Astrocyte (in vitro differentiated cells and primary cell): Measurements from ENCODE around the gene FAU. TPM values are rescaled to one million over a fixed set of nuclear protein-coding genes. Genes with fewer than 3 reads are reported as not detected.

Experiments
- DNase-seq: peaks from one replicate; pipeline ENCODE4 v3.0.0-alpha.2; 2010; ENCODE audit warnings: low read depth
- FAIRE-seq: peaks from 2 replicates; lab custom pipeline; 2011; peaks lifted over from hg19 to GRCh38; lab: Jason Lieb, UNC
- H2AFZ ChIP-seq: 2 replicates; pipeline ENCODE4 v1.6.0; 2012; ENCODE audit warnings: low read depth, low read length, inconsistent platforms
- H3K27ac ChIP-seq: 2 replicates; pipeline ENCODE4 v1.5.1; 2011; ENCODE audit warnings: low read depth, low read length, inconsistent platforms
- H3K27me3 ChIP-seq: 2 replicates; pipeline ENCODE4 v1.6.0; 2011; ENCODE audit warnings: low read length, inconsistent platforms; ENCODE audit not compliant: insufficient read depth
- H3K36me3 ChIP-seq: 2 replicates; pipeline ENCODE4 v1.5.1; 2011; ENCODE audit warnings: low read length, inconsistent platforms; ENCODE audit not compliant: insufficient read depth
- H3K4me1 ChIP-seq: 2 replicates; pipeline ENCODE4 v1.5.1; 2011; ENCODE audit warnings: low read length, inconsistent platforms; ENCODE audit not compliant: insufficient read depth
- H3K4me2 ChIP-seq: 2 replicates; pipeline ENCODE4 v1.6.0; 2012; ENCODE audit warnings: low read length, inconsistent platforms
- H3K4me3 ChIP-seq: 2 replicates; pipeline ENCODE4 v1.5.1; 2011; ENCODE audit warnings: low read depth, mild to moderate bottlenecking, low read length, inconsistent platforms; ENCODE audit not compliant: insufficient read depth
- H3K79me2 ChIP-seq: 2 replicates; pipeline ENCODE4 v1.6.0; 2012; ENCODE audit warnings: mild to moderate bottlenecking, low read length, inconsistent platforms; ENCODE audit not compliant: insufficient read depth
- H3K9ac ChIP-seq: 2 replicates; pipeline ENCODE4 v1.6.0; 2012; ENCODE audit warnings: mild to moderate bottlenecking, low read length, inconsistent platforms
- H3K9me3 ChIP-seq: 2 replicates; pipeline ENCODE4 v1.5.1; 2012; ENCODE audit warnings: low read depth, mild to moderate bottlenecking, low read length, inconsistent platforms; ENCODE audit not compliant: insufficient read depth
- H4K20me1 ChIP-seq: 2 replicates; pipeline ENCODE4 v1.6.0; 2012; ENCODE audit warnings: low read length, inconsistent platforms; ENCODE audit not compliant: insufficient read depth
- H3K27ac Mint-ChIP-seq: one replicate; pipeline ENCODE4 v1.8.0; 2021; ENCODE audit warnings: mild to moderate bottlenecking, mixed read lengths; ENCODE audit not compliant: unreplicated experiment
- H3K27me3 Mint-ChIP-seq: one replicate; pipeline ENCODE4 v1.8.0; 2021; ENCODE audit warnings: low read depth, mixed read lengths; ENCODE audit not compliant: unreplicated experiment
- H3K36me3 Mint-ChIP-seq: one replicate; pipeline ENCODE4 v1.8.0; 2021; ENCODE audit warnings: low read depth, mixed read lengths; ENCODE audit not compliant: unreplicated experiment
- H3K4me1 Mint-ChIP-seq: one replicate; pipeline ENCODE4 v1.8.0; 2021; ENCODE audit warnings: low read depth, mixed read lengths; ENCODE audit not compliant: unreplicated experiment
- H3K4me3 Mint-ChIP-seq: one replicate; pipeline ENCODE4 v1.8.0; 2021; ENCODE audit warnings: mild to moderate bottlenecking, moderate library complexity, mixed read lengths; ENCODE audit not compliant: unreplicated experiment
- H3K9me3 Mint-ChIP-seq: one replicate; pipeline ENCODE4 v1.8.0; 2021; ENCODE audit warnings: mild to moderate bottlenecking, mixed read lengths; ENCODE audit not compliant: unreplicated experiment
- EZH2 ChIP-seq: IDR thresholded peaks from 2 replicates; pipeline ENCODE4 v1.6.1; 2012; ENCODE audit warnings: mild to moderate bottlenecking, low read length, inconsistent platforms; ENCODE audit not compliant: insufficient read depth
- total RNA-seq: library from RNA; stranded (reverse); gene quantifications from 2 replicates; pipeline ENCODE4 v1.2.1, GENCODE V29; 2021
- TF ChIP-seq, protein P1 (sequence below): IDR thresholded peaks from 2 replicates; pipeline ENCODE4 v1.5.1; 2011; ENCODE audit warnings: low read depth, mild to moderate bottlenecking, inconsistent platforms, low read length, moderate library complexity; ENCODE audit not compliant: insufficient read depth

The FAU gene
- total RNA-seq, 1 donor from 2014 or later = 694 TPM

DNA sequence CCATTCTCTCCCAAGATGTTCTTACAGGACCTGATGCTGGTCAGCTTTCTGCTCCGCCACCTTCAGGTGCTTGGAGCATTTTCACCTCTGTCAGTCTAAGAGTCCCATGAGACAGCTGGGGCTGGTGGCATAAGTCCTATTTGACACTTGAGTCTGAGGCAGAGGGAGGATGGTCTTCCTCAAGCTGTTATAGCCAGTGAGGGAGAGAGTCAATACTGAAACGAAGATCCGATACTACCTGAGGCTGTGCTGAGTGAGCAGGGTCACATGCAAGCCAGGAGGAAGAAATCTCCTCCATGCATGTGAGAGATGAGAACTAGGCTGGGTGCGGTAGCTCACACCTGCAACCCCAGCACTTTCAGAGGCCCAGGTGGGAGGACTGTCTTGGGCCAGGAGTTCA, 32.3 kb downstream of the FAU start:
- peaks cover 18% of the 10 kb centered on the region for H3K36me3 Mint-ChIP-seq

DNA sequence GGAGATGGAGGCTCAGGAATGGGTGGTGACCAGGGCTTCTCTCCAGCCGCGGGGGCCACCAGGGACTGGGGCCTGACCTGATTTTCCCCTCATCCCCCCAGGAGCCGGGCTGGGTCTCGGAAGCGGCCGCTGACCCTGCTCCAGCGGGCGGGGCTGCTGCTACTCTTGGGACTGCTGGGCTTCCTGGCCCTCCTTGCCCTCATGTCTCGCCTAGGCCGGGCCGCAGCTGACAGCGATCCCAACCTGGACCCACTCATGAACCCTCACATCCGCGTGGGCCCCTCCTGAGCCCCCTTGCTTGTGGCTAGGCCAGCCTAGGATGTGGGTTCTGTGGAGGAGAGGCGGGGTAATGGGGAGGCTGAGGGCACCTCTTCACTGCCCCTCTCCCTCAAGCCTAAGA, 34.1 kb downstream of the FAU start:
- FAIRE-seq = no peak
- H3K4me3 Mint-ChIP-seq = no peak overlapping the region

More for the DNA sequence above, 32.3 kb downstream of the FAU start:
- no peaks in the 10 kb centered on the region for H3K27me3 Mint-ChIP-seq
- no peaks in the 10 kb centered on the region for H3K9me3 ChIP-seq
- H3K9me3 Mint-ChIP-seq = no peaks in the 10 kb centered on the region
- TF ChIP-seq, protein P1, sequence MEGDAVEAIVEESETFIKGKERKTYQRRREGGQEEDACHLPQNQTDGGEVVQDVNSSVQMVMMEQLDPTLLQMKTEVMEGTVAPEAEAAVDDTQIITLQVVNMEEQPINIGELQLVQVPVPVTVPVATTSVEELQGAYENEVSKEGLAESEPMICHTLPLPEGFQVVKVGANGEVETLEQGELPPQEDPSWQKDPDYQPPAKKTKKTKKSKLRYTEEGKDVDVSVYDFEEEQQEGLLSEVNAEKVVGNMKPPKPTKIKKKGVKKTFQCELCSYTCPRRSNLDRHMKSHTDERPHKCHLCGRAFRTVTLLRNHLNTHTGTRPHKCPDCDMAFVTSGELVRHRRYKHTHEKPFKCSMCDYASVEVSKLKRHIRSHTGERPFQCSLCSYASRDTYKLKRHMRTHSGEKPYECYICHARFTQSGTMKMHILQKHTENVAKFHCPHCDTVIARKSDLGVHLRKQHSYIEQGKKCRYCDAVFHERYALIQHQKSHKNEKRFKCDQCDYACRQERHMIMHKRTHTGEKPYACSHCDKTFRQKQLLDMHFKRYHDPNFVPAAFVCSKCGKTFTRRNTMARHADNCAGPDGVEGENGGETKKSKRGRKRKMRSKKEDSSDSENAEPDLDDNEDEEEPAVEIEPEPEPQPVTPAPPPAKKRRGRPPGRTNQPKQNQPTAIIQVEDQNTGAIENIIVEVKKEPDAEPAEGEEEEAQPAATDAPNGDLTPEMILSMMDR = no peak
- TF ChIP-seq EZH2 = no peak
- H3K36me3 ChIP-seq = peaks cover 6% of the 10 kb centered on the region
- no peak overlapping the region for H3K9ac ChIP-seq
- peaks cover 4% of the 10 kb centered on the region for H3K4me1 ChIP-seq
- no peaks in the 10 kb centered on the region for H4K20me1 ChIP-seq
- peaks cover 13% of the 10 kb centered on the region for H3K4me1 Mint-ChIP-seq
- no peak overlapping the region for H3K4me3 ChIP-seq
- H3K27me3 ChIP-seq = no peaks in the 10 kb centered on the region
- no peak overlapping the region for H3K4me2 ChIP-seq
- peaks cover 19% of the 10 kb centered on the region for H3K79me2 ChIP-seq
- no peak for FAIRE-seq
- no peak overlapping the region for H2AFZ ChIP-seq
- H3K27ac Mint-ChIP-seq = no peak overlapping the region
- no peak for DNase-seq
- H3K27ac ChIP-seq = no peak overlapping the region
- peak overlapping the region; percentile 8 for H3K4me3 Mint-ChIP-seq

DNA sequence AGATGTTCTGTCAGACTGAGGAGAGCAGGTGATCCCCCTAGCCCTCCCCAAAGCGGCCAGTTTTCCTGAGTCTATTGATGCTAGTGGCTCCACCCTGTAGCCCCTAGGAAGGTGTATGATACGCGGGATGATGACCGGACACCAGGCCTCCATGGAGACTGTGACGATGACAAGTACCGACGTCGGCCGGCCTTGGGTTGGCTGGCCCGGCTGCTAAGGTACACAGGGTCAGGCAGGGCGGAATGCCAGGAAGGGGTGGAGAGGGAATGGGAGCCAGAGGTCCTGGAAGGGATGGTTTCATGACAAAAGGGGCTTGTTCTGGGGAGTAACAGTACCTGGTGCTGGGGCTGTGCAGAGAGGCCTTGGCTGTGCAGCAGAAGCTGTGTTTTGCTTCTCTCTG, 34.7 kb downstream of the FAU start:
- Mint-ChIP-seq H3K9me3 (no peaks in the 10 kb centered on the region), H3K4me1 (peaks cover 9% of the 10 kb centered on the region), H3K27ac (no peak overlapping the region)

More for the DNA sequence above, 34.1 kb downstream of the FAU start:
- TF ChIP-seq EZH2 = no peak
- TF ChIP-seq, protein P1 = no peak
- no peak overlapping the region for H3K4me3 ChIP-seq
- no peak overlapping the region for H2AFZ ChIP-seq
- no peaks in the 10 kb centered on the region for H3K9me3 ChIP-seq
- Mint-ChIP-seq H3K27me3 (no peaks in the 10 kb centered on the region), H3K27ac (no peak overlapping the region), H3K36me3 (peaks cover 16% of the 10 kb centered on the region), H3K9me3 (no peaks in the 10 kb centered on the region), H3K4me1 (peaks cover 9% of the 10 kb centered on the region)
- no peaks in the 10 kb centered on the region for H4K20me1 ChIP-seq
- H3K36me3 ChIP-seq = peaks cover 6% of the 10 kb centered on the region
- DNase-seq = no peak
- peaks cover 34% of the 10 kb centered on the region for H3K79me2 ChIP-seq
- no peak overlapping the region for H3K9ac ChIP-seq
- no peak overlapping the region for H3K27ac ChIP-seq
- H3K4me2 ChIP-seq = no peak overlapping the region
- peaks cover 14% of the 10 kb centered on the region for H3K4me1 ChIP-seq
- H3K27me3 ChIP-seq = no peaks in the 10 kb centered on the region

More for the DNA sequence above, 34.7 kb downstream of the FAU start:
- peaks cover 16% of the 10 kb centered on the region for H3K36me3 Mint-ChIP-seq
- no peak for TF ChIP-seq EZH2
- TF ChIP-seq, protein P1 = no peak
- FAIRE-seq (no peak), DNase-seq (no peak)
- no peak overlapping the region for H3K27ac ChIP-seq
- no peaks in the 10 kb centered on the region for H4K20me1 ChIP-seq
- no peak overlapping the region for H3K9ac ChIP-seq
- H3K79me2 ChIP-seq = peaks cover 40% of the 10 kb centered on the region
- no peak overlapping the region for H3K4me3 Mint-ChIP-seq
- H3K9me3 ChIP-seq = no peaks in the 10 kb centered on the region
- H3K4me1 ChIP-seq = peaks cover 15% of the 10 kb centered on the region
- H3K4me2 ChIP-seq = no peak overlapping the region
- no peak overlapping the region for H2AFZ ChIP-seq
- H3K36me3 ChIP-seq = peaks cover 6% of the 10 kb centered on the region
- no peaks in the 10 kb centered on the region for H3K27me3 ChIP-seq
- no peaks in the 10 kb centered on the region for H3K27me3 Mint-ChIP-seq
- H3K4me3 ChIP-seq = no peak overlapping the region
